Measurements from ENCODE around the gene LIMS2. TPM values are rescaled to one million over a fixed set of nuclear protein-coding genes. Genes with fewer than 3 reads are reported as not detected.

LIMS2 gene
- total RNA-seq, 4 donors from 2014 or later = 5.3 to 15.5 (median 9.9) TPM

DNA sequence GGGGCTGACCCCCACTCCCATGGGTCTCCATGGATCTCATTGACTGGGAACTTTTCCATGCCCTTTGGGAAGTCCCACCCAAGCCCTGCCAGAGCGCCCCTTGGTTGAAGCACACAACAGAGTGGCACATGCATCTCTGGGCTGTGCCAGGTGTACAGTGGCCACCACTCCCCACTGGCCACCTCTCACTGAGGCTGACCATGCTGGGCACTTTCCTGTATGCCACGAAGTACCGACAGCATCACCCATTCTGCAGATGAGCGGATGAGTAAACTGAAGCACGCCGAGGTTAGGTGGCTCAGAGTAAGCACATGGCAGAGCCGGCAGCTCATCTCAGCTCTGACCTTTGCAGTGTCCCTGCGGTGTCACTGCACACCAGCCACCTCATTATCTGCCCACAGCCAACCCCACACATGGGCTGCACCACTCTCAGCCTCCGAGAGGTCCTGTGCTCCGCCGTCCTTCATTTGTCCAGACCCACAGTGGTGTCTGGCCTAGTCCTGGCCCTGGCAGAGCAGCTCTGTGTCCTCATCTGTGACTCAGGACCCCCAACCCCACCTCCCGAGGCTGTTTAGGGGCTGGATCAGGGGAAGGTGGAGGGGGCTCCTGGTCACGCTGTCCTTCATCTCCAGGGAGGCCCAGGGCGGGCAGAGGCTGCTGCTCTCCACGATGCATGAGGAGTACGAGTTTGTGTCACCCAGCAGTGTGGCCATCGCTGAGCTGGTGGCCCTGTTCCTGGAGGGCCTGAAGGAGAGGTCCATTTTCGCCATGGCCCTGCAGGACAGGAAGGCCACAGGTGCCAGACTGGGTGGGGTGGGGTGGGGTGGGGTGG is 47.4 kb downstream of the LIMS2 start:
- no peak for DNase-seq
- H3K27ac ChIP-seq = no peak overlapping the region
- H3K9me3 ChIP-seq = no peaks in the 10 kb centered on the region
- intact Hi-C loops (cut with DNase I; ENCODE audit: low total_unique reads) (no loop called here), in situ Hi-C loops (cut with MboI; ENCODE audit: low sequenced_read_pairs in 4 of 4) (no loop called here)
- no peaks in the 10 kb centered on the region for H3K4me1 ChIP-seq
- no peak overlapping the region for H3K4me3 ChIP-seq
- H3K36me3 ChIP-seq = no peaks in the 10 kb centered on the region
- TF ChIP-seq, protein P1, sequence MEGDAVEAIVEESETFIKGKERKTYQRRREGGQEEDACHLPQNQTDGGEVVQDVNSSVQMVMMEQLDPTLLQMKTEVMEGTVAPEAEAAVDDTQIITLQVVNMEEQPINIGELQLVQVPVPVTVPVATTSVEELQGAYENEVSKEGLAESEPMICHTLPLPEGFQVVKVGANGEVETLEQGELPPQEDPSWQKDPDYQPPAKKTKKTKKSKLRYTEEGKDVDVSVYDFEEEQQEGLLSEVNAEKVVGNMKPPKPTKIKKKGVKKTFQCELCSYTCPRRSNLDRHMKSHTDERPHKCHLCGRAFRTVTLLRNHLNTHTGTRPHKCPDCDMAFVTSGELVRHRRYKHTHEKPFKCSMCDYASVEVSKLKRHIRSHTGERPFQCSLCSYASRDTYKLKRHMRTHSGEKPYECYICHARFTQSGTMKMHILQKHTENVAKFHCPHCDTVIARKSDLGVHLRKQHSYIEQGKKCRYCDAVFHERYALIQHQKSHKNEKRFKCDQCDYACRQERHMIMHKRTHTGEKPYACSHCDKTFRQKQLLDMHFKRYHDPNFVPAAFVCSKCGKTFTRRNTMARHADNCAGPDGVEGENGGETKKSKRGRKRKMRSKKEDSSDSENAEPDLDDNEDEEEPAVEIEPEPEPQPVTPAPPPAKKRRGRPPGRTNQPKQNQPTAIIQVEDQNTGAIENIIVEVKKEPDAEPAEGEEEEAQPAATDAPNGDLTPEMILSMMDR (IDR thresholded peaks at IDR 0.05 in 4 of 5, conservative IDR thresholded peaks at IDR 0.05 in 1 of 5) = no peak
- no peak for TF ChIP-seq POLR2A (IDR thresholded peaks at IDR 0.05)
- no peak for ATAC-seq
- H3K27me3 ChIP-seq = no peaks in the 10 kb centered on the region

DNA sequence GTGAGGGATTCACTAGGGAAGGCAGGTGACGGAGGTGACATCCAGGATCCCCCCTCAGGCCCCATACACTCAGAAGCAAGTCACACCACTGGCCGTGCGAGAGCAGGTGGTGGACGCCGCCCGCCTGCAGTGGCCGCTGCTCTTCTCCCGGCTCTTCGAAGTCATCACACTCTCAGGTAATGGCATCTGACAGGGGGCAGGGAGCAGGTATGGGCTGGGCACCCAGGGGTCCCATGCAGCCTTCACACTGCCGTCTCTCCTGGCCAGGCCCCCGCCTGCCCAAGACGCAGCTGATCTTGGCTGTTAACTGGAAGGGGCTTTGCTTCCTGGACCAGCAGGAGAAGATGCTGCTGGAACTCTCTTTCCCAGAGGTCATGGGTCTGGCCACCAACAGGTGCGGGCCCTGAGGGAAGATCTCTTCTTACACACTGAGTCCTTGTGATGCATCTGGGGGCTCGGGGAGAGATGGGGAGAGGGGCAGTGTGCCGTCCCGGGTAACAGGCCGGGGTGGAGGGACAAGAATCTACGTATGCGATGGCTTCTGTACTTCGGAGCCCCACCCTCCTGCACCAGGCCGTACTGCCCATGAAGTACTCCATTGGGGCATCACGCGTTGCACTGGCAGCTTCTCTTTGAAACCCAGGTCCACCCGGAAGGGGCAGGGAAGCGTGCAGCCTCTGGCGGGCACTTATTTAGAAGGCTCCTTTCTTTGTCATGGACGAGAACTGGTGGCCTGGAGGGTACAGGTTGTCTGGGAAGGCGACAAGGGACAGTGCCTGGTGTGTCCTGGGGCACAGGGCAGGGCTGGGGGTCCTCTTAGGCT is 48.2 kb downstream of the LIMS2 start:
- ATAC-seq = no peak
- no peaks in the 10 kb centered on the region for H3K36me3 ChIP-seq
- no peaks in the 10 kb centered on the region for H3K4me1 ChIP-seq
- DNase-seq = no peak
- H3K4me3 ChIP-seq = no peak overlapping the region
- H3K27ac ChIP-seq = no peak overlapping the region
- TF ChIP-seq, protein P1 (IDR thresholded peaks at IDR 0.05 in 4 of 5, conservative IDR thresholded peaks at IDR 0.05 in 1 of 5) = no peak
- TF ChIP-seq POLR2A (IDR thresholded peaks at IDR 0.05) = no peak
- in situ Hi-C loops (cut with MboI; ENCODE audit: low sequenced_read_pairs in 4 of 4) = no loop called here
- H3K27me3 ChIP-seq = no peaks in the 10 kb centered on the region
- intact Hi-C loops (cut with DNase I; ENCODE audit: low total_unique reads) = no loop called here
- H3K9me3 ChIP-seq = no peaks in the 10 kb centered on the region

DNA sequence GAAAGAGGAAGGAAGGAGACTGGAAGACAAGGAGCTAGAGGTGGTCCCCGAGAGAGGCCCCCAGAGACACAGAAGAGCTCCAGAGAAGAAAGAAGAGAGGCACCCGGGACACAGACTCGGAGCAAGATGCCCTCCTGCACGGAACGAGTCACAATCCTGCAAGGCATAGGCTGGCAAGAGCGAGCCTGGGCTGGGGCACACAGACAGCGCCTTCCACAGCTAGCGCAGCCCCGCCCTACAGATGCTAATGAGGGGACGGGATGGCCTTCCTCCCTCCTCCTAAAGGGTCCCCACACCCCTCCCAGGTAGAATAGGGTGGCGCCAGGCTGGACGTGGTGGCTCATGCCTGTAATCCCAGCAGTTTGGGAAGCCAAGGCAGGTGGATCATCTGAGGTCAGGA is 49.2 kb downstream of the LIMS2 start:
- intact Hi-C loops (cut with DNase I; ENCODE audit: low total_unique reads) (no loop called here), in situ Hi-C loops (cut with MboI; ENCODE audit: low sequenced_read_pairs in 4 of 4) (no loop called here)
- no peak for TF ChIP-seq POLR2A (IDR thresholded peaks at IDR 0.05)
- TF ChIP-seq, protein P1 (IDR thresholded peaks at IDR 0.05 in 4 of 5, conservative IDR thresholded peaks at IDR 0.05 in 1 of 5) = no peak
- H3K4me3 ChIP-seq = no peak overlapping the region
- no peaks in the 10 kb centered on the region for H3K36me3 ChIP-seq
- no peak for ATAC-seq
- DNase-seq = no peak
- no peaks in the 10 kb centered on the region for H3K9me3 ChIP-seq
- no peak overlapping the region for H3K27ac ChIP-seq
- H3K4me1 ChIP-seq = no peaks in the 10 kb centered on the region
- no peaks in the 10 kb centered on the region for H3K27me3 ChIP-seq

DNA sequence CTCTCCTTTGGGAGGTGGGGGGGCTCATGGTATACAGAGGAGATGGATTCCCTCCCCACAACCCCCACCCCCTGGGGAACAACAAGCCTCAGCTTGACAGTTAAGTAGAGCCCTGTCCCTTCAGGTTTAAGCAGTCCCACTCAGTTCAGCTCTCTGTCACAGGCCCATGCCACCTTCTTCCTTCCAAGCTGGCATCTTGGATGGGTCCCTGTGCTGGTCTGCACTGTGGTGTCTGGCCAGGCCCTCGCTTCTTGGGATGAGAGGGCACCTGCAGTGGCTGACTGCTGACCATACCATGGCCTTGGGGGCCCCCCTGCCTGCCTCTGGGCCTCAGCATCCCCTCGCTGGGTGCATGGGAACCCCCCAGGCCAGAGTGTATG is 49.8 kb downstream of the LIMS2 start:
- Histone ChIP-seq H3K4me1 (no peaks in the 10 kb centered on the region), H3K9me3 (no peaks in the 10 kb centered on the region), H3K4me3 (no peak overlapping the region), H3K27me3 (no peaks in the 10 kb centered on the region), H3K27ac (no peak overlapping the region), H3K36me3 (no peaks in the 10 kb centered on the region)
- intact Hi-C loops (cut with DNase I; ENCODE audit: low total_unique reads) (no loop called here), in situ Hi-C loops (cut with MboI; ENCODE audit: low sequenced_read_pairs in 4 of 4) (no loop called here)
- TF ChIP-seq POLR2A (IDR thresholded peaks at IDR 0.05) = no peak
- TF ChIP-seq, protein P1 (IDR thresholded peaks at IDR 0.05 in 4 of 5, conservative IDR thresholded peaks at IDR 0.05 in 1 of 5) = no peak
- DNase-seq = no peak
- ATAC-seq = no peak

Data from gastrocnemius medialis (tissue), 4 donors.